ENCODE measurements around the gene IMP3. TPM values are rescaled to one million over a fixed set of nuclear protein-coding genes. Genes with fewer than 3 reads are reported as not detected.

The IMP3 gene
- total and polyA plus RNA-seq, 9 of the 15 experiments (the other 6 are each of a cell fraction or from before 2014, with no cell fraction given) = 14.5 to 160 (median 74.4) TPM

DNA sequence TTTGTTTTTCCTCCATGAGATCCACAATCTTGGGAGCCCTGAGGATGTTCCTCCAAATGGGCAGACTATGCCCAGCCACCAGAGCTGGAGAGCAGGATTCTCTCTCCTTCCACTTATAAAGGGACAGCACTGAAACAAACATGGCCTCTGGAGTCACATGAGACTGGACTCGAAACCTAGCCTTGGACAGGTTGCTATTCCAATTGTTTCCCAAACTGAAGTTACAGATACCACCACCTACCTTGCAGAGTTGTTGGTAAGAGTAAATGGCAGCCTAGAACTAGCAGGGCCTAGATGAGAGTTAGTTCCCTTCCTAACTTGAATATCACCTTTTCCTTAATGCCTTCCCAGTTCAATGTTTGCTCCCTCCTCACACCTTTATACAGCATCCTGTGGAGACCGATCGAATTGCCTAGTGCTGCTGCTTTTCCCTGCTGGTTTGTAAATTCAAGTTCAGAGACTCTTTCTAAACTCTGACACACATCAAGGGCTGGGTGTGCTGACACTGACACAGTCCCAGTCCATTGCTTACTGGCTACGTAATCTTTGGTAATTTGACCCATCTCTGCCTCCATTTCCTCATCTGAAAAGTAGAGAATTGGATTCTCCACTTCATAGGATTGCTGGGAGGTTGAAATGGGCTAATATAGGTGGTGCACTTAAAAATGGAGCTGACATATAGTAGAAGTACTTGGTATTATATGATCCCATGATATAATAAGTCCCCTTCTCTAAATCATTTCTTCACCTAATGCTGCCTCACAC lies 2.6 kb downstream of the IMP3 start (continued):
- TF ChIP-seq, protein P1, sequence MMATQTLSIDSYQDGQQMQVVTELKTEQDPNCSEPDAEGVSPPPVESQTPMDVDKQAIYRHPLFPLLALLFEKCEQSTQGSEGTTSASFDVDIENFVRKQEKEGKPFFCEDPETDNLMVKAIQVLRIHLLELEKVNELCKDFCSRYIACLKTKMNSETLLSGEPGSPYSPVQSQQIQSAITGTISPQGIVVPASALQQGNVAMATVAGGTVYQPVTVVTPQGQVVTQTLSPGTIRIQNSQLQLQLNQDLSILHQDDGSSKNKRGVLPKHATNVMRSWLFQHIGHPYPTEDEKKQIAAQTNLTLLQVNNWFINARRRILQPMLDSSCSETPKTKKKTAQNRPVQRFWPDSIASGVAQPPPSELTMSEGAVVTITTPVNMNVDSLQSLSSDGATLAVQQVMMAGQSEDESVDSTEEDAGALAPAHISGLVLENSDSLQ (IDR thresholded peaks at IDR 0.05) = peak; percentile 34; the same call in 1 of the 2 replicates
- TF ChIP-seq ZBED1 (IDR thresholded peaks at IDR 0.05) (no peak), TBP (optimal IDR thresholded peaks at IDR 0.05; ENCODE audit: low read depth, low read length) (no peak), CBFB (CRISPR knock-in tag; IDR thresholded peaks at IDR 0.05) (no peak), ZFPM2 (CRISPR knock-in tag; IDR thresholded peaks at IDR 0.05) (no peak), FOXK1 (CRISPR knock-in tag; IDR thresholded peaks at IDR 0.05; ENCODE audit: borderline replicate concordance) (peak; percentile 60; the same call in 1 of the 2 replicates), HNRNPL (IDR thresholded peaks at IDR 0.05; ENCODE audit: low read depth, low read length) (no peak), PURB (CRISPR knock-in tag; IDR thresholded peaks at IDR 0.05; ENCODE audit: low read depth) (no peak), MXI1 (IDR thresholded peaks at IDR 0.05; ENCODE audit: low read depth, low read length) (no peak), ATF7 (IDR thresholded peaks at IDR 0.05) (peak; percentile 62; the same call in 1 of the 2 replicates), SIX5 (IDR thresholded peaks at IDR 0.05; ENCODE audit: borderline replicate concordance in 1 of 2, insufficient read depth in 1 of 2, low read depth in 1 of 2, low read length in 2 of 2) (no peak), CSDE1 (IDR thresholded peaks at IDR 0.05) (no peak), FOXM1 (IDR thresholded peaks at IDR 0.05; ENCODE audit: low read depth) (no peak), FOXM1 (CRISPR knock-in tag; IDR thresholded peaks at IDR 0.05; ENCODE audit: low read depth) (no peak), MAFG (tag; conservative IDR thresholded peaks at IDR 0.05) (no peak), TEAD4 (IDR thresholded peaks at IDR 0.05; ENCODE audit: low read length) (no peak), TEAD4 (CRISPR knock-in tag; IDR thresholded peaks at IDR 0.05; ENCODE audit: borderline replicate concordance) (no peak)
- TF ChIP-seq, protein P2, sequence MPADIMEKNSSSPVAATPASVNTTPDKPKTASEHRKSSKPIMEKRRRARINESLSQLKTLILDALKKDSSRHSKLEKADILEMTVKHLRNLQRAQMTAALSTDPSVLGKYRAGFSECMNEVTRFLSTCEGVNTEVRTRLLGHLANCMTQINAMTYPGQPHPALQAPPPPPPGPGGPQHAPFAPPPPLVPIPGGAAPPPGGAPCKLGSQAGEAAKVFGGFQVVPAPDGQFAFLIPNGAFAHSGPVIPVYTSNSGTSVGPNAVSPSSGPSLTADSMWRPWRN (IDR thresholded peaks at IDR 0.05; ENCODE audit: low read depth) = no peak
- TF ChIP-seq, protein P3, sequence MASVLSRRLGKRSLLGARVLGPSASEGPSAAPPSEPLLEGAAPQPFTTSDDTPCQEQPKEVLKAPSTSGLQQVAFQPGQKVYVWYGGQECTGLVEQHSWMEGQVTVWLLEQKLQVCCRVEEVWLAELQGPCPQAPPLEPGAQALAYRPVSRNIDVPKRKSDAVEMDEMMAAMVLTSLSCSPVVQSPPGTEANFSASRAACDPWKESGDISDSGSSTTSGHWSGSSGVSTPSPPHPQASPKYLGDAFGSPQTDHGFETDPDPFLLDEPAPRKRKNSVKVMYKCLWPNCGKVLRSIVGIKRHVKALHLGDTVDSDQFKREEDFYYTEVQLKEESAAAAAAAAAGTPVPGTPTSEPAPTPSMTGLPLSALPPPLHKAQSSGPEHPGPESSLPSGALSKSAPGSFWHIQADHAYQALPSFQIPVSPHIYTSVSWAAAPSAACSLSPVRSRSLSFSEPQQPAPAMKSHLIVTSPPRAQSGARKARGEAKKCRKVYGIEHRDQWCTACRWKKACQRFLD (CRISPR knock-in tag; IDR thresholded peaks at IDR 0.05) = no peak
- TF ChIP-seq, protein P4, sequence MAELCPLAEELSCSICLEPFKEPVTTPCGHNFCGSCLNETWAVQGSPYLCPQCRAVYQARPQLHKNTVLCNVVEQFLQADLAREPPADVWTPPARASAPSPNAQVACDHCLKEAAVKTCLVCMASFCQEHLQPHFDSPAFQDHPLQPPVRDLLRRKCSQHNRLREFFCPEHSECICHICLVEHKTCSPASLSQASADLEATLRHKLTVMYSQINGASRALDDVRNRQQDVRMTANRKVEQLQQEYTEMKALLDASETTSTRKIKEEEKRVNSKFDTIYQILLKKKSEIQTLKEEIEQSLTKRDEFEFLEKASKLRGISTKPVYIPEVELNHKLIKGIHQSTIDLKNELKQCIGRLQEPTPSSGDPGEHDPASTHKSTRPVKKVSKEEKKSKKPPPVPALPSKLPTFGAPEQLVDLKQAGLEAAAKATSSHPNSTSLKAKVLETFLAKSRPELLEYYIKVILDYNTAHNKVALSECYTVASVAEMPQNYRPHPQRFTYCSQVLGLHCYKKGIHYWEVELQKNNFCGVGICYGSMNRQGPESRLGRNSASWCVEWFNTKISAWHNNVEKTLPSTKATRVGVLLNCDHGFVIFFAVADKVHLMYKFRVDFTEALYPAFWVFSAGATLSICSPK (IDR thresholded peaks at IDR 0.05; ENCODE audit: borderline replicate concordance) = no peak
- TF ChIP-seq, protein P5, sequence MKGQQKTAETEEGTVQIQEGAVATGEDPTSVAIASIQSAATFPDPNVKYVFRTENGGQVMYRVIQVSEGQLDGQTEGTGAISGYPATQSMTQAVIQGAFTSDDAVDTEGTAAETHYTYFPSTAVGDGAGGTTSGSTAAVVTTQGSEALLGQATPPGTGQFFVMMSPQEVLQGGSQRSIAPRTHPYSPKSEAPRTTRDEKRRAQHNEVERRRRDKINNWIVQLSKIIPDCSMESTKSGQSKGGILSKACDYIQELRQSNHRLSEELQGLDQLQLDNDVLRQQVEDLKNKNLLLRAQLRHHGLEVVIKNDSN (CRISPR knock-in tag; IDR thresholded peaks at IDR 0.05) = no peak
- TF ChIP-seq, protein P6, sequence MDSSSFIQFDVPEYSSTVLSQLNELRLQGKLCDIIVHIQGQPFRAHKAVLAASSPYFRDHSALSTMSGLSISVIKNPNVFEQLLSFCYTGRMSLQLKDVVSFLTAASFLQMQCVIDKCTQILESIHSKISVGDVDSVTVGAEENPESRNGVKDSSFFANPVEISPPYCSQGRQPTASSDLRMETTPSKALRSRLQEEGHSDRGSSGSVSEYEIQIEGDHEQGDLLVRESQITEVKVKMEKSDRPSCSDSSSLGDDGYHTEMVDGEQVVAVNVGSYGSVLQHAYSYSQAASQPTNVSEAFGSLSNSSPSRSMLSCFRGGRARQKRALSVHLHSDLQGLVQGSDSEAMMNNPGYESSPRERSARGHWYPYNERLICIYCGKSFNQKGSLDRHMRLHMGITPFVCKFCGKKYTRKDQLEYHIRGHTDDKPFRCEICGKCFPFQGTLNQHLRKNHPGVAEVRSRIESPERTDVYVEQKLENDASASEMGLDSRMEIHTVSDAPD (CRISPR knock-in tag; IDR thresholded peaks at IDR 0.05) = no peak
